ELF-1 (cell line): ENCODE data around the gene CLHC1.
"Not testable (repeated sequence)": the region's sequence is repeated elsewhere in the genome, so short reads cannot be mapped to it uniquely, and the experiment has no call there.

Experiments
- DNase-seq: peaks from one replicate; pipeline ENCODE4 v3.0.0-alpha.2; 2016; ENCODE audit warnings: low read depth, low spot score

Gene CLHC1

DNA sequence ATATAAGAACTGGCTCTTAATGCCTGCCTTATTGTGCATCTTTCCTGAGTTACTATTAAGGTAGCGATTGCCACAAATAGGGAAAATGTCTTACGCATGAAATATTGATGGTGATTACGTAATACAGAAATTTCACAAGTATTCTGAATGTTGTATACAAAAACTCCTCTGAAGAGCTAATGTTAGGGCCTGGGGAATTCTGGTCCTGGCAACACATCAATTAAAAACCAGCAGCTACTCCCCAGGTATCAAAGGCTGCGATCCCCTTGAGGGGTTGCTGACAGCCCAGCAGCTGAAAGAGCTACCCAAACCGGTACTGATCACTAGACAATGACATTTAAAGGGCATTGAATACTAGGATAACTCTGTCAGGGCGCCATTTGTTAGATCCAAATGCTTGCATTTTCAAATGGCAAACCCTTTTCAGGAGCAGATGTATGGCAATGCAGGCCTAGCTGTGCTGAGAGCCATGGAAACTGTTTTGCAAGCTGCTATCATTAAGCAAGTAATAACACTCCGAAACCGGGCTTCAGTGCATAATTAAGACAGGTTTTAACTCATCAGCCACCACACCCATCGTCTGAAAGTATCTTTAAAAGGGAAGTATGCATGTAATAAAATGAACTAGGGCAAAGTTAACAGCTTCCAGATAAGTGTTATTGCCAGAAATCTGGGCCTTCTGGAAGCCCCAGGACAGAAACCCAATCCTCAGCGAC, 78.4 kb downstream of the CLHC1 start:
- DNase-seq = no peak

- no peak for DNase-seq
Observed at GRCh38 chr2:55152475-55153412, 79.3 kb downstream of the CLHC1 start.

DNA sequence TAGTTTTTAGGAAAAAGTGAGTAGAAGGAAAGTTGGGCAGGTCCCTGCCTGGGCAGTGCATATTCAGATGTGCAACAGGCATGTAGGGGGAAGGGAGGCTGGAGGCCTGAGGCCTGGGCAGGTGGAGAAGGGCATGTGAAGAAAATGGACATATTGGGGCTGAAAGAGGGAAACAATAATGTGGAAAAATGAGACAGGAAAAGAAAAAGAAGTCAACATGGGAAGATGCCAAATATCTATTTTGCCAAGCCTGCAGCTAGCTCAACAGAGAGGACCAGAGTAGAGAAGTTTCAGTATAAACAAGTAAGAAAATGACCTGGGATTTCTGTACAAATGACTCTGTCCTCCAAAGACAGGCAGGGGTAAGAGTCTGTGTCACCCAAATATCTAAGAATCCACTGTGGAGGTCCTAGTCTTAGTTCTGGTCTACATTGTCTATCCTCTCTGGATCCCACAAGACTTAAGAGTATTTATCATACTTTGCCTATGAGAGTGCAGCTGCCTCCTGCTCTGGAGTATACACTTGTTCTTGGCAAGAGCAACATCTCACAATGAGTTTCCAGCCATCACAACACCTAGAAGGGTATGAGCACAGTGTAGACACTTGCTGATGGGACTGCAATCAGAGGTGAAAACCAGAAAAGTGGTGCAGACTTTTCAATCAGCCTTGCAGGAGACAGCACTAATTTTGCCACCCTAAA, 80.2 kb downstream of the CLHC1 start:
- no peak for DNase-seq

DNA sequence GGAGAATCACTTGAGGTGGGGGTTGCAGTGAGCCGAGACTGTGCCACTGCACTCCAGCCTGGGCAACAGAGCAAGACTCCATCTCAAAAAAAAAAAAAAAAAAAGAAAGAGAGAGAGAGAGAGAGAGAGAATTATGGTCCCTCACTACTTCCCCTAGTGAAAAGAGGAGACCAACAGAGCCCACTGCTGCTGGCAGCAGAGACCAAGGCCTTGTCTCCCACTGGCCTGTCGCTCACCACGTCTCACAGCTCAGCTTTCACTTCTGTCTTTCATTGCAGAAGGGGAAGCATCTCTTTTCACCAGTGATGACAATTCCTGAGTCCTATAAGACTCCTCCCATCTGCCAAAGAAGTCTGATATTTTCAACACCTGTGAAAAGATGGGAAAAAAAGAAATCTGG, 81.3 kb downstream of the CLHC1 start:
- no peak for DNase-seq

DNA sequence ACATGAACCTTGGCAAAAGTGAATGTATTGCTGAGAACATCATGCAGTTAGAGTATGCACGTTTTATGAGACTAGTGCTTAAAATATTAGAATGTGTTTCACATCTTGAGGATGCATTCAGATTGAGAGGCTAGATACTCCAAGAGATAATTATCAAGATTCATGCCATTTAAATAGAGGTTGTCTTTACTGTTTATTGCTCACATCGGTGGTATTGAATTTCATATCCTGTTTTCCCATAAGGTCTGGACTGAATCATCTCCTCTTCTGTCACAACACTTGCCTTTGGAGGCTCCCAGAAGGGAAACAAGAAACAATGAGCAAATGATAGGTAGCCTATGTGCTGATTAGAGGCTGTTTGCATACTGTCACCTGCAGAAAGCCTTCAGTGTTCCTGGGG, 83.8 kb downstream of the CLHC1 start:
- DNase-seq = no peak

- DNase-seq = no peak
Observed at GRCh38 chr2:55147531-55147930, 84.6 kb downstream of the CLHC1 start.

DNA sequence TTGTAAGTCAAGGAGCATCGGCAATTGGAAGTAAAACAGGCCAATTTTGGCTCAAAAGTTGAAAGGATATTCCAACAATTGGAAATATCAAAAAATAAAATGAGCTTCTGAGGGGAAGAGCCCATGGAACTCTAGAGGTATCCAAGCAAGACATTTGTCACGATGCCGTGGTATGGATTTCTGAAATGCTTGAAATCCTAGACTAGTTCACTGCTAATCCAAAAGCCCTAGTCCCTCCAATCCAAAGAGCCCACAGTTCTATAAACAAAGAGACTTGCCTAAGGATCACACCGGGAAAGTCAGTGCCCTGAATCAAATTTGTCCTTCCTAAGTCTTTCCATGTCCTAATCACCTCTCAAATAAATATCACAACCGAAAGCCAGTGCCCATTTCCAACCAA, 85.1 kb downstream of the CLHC1 start:
- DNase-seq = no peak

DNA sequence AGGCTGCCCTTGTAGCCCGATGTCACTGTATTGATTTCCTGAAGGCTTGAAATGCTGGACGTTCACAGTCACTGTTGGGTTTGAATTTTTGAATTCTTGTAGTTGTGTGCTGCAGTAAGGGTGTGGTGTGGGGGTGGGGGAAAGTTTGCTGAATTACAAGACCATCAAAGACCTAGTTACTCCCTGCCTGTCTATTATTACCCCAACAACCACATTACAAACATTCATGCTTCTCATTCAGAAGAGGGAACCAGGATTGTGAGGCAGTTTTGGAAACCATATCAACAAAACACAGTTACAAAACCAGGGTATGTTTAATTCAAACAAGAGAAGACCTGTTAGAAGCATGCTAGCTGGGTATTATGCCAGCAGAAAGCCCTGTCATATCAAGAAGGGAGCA, 85.8 kb downstream of the CLHC1 start:
- DNase-seq = no peak

GRCh38 chr2:55144922-55145820, 86.9 kb downstream of the CLHC1 start:
- DNase-seq = no peak

- DNase-seq = not testable (repeated sequence)
Observed at GRCh38 chr2:55143706-55144105, 88.4 kb downstream of the CLHC1 start.

DNA sequence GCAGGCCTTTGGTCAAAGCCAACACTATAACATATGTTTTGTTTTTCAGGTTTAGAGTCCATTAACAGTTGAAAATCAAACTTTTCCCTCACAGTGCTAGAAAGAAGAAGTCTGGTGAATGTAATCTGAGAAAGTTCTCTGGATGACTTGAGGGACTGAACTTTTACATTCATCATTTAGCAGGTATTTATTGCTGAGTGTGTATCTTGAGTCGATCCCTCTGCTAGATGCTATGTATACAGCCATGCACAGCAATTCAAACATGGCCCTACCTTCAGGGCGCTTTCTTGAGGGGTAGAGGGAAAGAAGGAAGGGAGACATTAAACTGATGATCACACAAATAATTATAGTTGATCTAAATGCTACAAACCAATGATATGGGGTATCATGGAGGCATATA, 89.6 kb downstream of the CLHC1 start:
- no peak for DNase-seq

- DNase-seq = no peak
Observed at GRCh38 chr2:55141572-55142413, 90.3 kb downstream of the CLHC1 start.

DNA sequence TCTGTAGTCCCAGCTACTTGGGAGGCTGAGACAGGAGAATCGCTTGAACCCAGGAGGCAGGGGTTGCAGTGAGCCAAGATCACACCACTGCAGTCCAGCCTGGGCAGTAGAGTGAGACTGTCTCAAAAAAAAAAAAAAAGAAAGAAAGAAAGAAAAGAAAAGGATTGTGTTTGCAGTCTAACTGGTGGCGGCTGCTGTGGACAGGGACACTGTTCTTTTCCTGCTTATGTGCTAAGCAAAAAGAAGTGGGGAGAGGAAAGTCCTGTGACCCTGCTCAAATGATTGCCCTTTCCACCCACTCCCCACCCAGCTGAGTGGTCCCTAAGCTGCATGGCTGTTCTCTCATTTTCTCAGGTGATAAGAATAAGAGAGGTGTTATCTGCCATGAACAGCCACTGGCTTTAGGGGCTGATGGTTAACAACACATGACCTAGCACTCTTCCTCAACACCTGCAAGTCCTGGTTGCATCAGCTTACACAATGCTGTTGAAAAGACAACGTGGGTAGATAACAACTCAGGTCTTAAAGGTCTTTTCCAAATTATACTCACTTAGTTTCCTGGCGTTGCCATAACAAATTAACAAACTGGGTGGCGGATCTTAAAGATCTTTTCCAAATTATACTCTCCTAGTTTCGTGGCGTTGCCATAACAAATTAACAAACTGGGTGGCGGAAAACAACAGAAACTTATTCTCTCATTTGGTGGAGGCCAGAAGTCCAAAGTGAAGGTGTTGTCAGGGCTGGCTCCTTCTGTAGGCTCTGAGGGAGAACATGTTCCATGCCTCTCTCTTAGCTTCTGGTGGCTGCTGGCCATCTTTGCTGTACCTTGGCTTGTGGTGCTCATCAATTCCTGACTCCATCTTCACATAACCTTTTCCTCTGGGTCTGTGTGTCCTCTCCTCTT, 91.5 kb downstream of the CLHC1 start:
- DNase-seq = no peak

DNA sequence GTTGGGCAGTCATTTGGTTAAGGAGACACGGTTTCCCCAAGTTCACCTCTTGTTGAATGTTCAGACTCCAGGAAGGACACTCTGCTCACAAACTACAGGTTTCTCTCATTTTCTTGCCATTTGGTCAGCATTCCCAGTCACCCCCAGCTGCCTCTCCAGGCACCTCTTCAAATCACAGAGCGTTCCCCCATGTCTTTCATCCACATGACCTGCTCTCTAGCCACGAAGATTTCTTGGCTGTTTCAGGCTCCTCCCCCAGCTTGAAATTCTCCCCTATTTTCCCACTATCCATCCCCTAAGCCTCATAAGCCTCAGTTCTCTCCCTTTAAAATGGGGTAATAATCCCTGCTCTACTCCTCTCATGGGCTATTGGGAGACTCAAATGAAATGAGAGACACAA, 92.8 kb downstream of the CLHC1 start:
- no peak for DNase-seq

DNA sequence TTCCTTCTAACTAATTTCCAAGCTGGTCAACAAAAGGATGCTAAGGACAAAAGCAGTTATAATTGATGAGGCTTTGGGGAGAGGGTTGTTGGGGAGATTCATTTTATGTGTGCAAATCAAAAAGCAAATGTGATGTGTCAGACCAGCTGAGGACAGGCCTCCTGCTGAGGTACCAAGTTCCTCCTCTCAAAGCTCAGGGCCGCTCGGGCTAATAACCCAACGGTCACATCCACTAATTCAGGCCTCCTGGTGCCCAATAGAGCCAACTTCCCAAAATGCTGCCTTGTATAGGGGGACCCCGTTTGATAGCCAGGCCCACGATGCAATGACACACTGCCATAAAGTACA, 93.2 kb downstream of the CLHC1 start:
- no peak for DNase-seq

- DNase-seq = no peak
Observed at GRCh38 chr2:55138014-55138881, 93.8 kb downstream of the CLHC1 start.

DNA sequence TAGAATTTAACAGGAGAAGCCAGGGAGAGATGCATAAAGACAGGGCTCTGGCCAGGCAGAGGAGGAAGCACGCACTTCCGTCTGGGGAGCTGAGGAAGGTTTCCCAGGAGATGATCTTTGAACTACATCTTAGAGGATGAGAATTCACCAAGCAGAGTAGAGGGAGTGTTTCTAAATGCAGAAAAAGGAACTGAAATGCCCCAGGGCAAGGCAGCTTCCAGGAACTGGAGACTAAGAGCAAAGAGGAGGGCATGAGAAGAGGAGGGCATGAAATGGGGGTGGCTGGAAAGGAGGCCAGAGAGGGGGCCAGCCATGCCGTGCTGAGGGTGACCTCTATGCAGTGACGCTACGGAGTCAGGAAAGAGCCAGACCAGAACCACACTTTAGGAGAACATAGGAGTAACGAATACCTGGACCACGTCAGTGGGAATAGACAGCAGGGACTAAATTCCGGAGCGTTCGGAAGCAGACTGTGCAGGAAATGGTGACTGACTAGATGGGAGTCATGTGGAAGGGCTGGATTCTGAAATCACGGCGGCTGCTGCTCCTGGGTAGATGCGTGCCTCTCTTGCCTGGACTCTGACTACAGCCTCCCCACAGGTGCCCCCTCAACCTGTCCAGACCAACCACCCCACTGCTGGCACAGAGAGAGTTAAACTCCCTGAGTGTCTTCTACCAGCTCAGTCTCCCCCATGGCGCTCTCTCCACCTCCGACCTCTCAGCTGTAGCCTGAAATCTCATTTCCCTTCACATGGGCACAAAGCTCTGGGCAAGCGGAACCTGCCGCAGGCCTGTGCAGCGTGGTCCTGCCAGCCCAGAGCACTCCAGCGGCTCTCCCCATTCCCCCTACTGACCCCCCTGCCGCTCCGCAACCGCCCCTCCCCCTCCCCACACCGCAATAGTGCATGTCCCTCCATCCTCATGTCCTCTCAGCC, 94.8 kb downstream of the CLHC1 start:
- DNase-seq = no peak
